Ishikawa (cell line): ENCODE measurements around the gene FRAS1.
A peak's percentile ranks its signal among the peaks of the same experiment; 100 is the strongest.

Source experiments
- CEBPB ChIP-seq: IDR thresholded peaks from 2 replicates; pipeline ENCODE4 v1.6.1; 2012
- CREB1 ChIP-seq: IDR thresholded peaks from 2 replicates; pipeline ENCODE4 v1.6.1; 2012; ENCODE audit warnings: low read depth
- EGR1 ChIP-seq: IDR thresholded peaks from 2 replicates; pipeline ENCODE4 v1.6.1; 2012
- EP300 ChIP-seq: IDR thresholded peaks from 2 replicates; pipeline ENCODE4 v1.6.1; 2012; ENCODE audit warnings: borderline replicate concordance
- FOXM1 ChIP-seq: IDR thresholded peaks from 2 replicates; pipeline ENCODE4 v1.6.1; 2012; ENCODE audit warnings: low read depth, borderline replicate concordance
- MAX ChIP-seq: IDR thresholded peaks from 2 replicates; pipeline ENCODE4 v1.6.1; 2012
- NFIC ChIP-seq: IDR thresholded peaks from 2 replicates; pipeline ENCODE4 v1.6.1; 2012
- RAD21 ChIP-seq: IDR thresholded peaks from 2 replicates; pipeline ENCODE4 v1.6.1; 2012; ENCODE audit warnings: low read depth
- REST ChIP-seq: IDR thresholded peaks from 2 replicates; pipeline ENCODE4 v1.6.1; 2012; ENCODE audit warnings: low read depth, mild to moderate bottlenecking
- TAF1 ChIP-seq: IDR thresholded peaks from 2 replicates; pipeline ENCODE4 v1.6.1; 2012; ENCODE audit warnings: low read depth, mild to moderate bottlenecking
- TCF12 ChIP-seq: IDR thresholded peaks from 2 replicates; pipeline ENCODE4 v1.6.1; 2012; ENCODE audit warnings: low read depth
- TEAD4 ChIP-seq: IDR thresholded peaks from 2 replicates; pipeline ENCODE4 v1.6.1; 2012
- USF1 ChIP-seq: IDR thresholded peaks from 2 replicates; pipeline ENCODE4 v1.6.1; 2012
- YY1 ChIP-seq: IDR thresholded peaks from 2 replicates; pipeline ENCODE4 v1.6.1; 2012; ENCODE audit warnings: low read depth
- ZBTB7A ChIP-seq: IDR thresholded peaks from 2 replicates; pipeline ENCODE4 v1.6.1; 2012; ENCODE audit warnings: low read depth

Gene FRAS1

GRCh38 chr4:78247536-78248285 lies 190.6 kb downstream of the FRAS1 start:
- TF ChIP-seq MAX (no peak), RAD21 (no peak), TEAD4 (no peak), ZBTB7A (no peak), USF1 (no peak), CEBPB (no peak), NFIC (no peak), EP300 (no peak), REST (no peak), YY1 (no peak), TCF12 (no peak), EGR1 (no peak), TAF1 (no peak), FOXM1 (no peak), CREB1 (no peak)

- TF ChIP-seq RAD21 (no peak), ZBTB7A (no peak), USF1 (no peak), YY1 (no peak), CEBPB (no peak), EGR1 (no peak), TEAD4 (no peak), EP300 (no peak)
These were observed 193.4 kb downstream of the FRAS1 start for GRCh38 chr4:78250500-78250899.

- no peak for TF ChIP-seq YY1
- TF ChIP-seq TAF1: no peak
- TF ChIP-seq ZBTB7A: no peak
- TF ChIP-seq NFIC: peak; percentile 62
These were observed 197.8 kb downstream of the FRAS1 start for GRCh38 chr4:78254893-78255292.

- TF ChIP-seq EGR1 (no peak), RAD21 (no peak), USF1 (no peak), CREB1 (no peak), TAF1 (no peak), ZBTB7A (no peak), TCF12 (no peak), TEAD4 (no peak), FOXM1 (no peak), MAX (no peak), NFIC (no peak)
These were observed 207.9 kb downstream of the FRAS1 start for GRCh38 chr4:78265006-78265405.

- TF ChIP-seq CREB1 (no peak), ZBTB7A (no peak), TCF12 (no peak), EP300 (no peak), RAD21 (no peak), NFIC (no peak), USF1 (no peak), MAX (no peak), YY1 (no peak), REST (no peak), TAF1 (no peak), EGR1 (no peak), CEBPB (no peak), TEAD4 (no peak), FOXM1 (no peak)
These were observed 210.7 kb downstream of the FRAS1 start for GRCh38 chr4:78267790-78268189.
